Left lung (tissue), 10 donors: Measurements from ENCODE around the gene KCMF1. TPM values are rescaled to one million over a fixed set of nuclear protein-coding genes. Genes with fewer than 3 reads are reported as not detected.
A peak's percentile ranks its signal among the peaks of the same experiment; 100 is the strongest.

Experiments used
- ATAC-seq: fragments of 200-7000 bp; cut with Tn5 transposase; one replicate; pipeline ENCODE4 v1.9.1; 2020; ENCODE audit warnings: moderate library complexity
- DNase-seq, 4 donors: peaks; one replicate each; pipeline ENCODE4 v3.0.0-alpha.2; 2013 to 2020
- H3K27ac ChIP-seq, 2 donors: fragments of 200-600 bp; sonication (generic) in 1 of 2; one replicate each; pipeline versions ENCODE4 v1.5.0 to v1.8.0; 2020 to 2021
- H3K27me3 ChIP-seq, 2 donors: fragments of 200-600 bp; sonication (generic) in 1 of 2; one replicate each; pipeline versions ENCODE4 v1.5.0 to v1.8.0; 2020 to 2021
- H3K36me3 ChIP-seq, 2 donors: fragments of 200-600 bp; sonication (generic) in 1 of 2; one replicate each; pipeline versions ENCODE4 v1.5.0 to v1.8.0; 2020 to 2021
- H3K4me1 ChIP-seq, 2 donors: fragments of 200-600 bp; one replicate each; pipeline ENCODE4 v1.8.0; 2021
- H3K4me3 ChIP-seq, 2 donors: fragments of 200-600 bp; sonication (generic) in 1 of 2; one replicate each; pipeline versions ENCODE4 v1.5.0 to v1.8.0; 2020 to 2021; ENCODE audit warnings: mild to moderate bottlenecking in 1 of 2
- H3K9me3 ChIP-seq, 2 donors: fragments of 200-600 bp; sonication (generic) in 1 of 2; one replicate each; pipeline versions ENCODE4 v1.5.0 to v1.8.0; 2020 to 2021
- CTCF ChIP-seq, 2 donors: fragments of 200-600 bp; sonication (generic) in 1 of 2; IDR thresholded peaks; one replicate each; pipeline versions ENCODE4 v1.5.0 to v1.8.0; 2021; ENCODE audit warnings: antibody characterized with exemption in 2 of 2
- intact Hi-C, 2 donors: fragments of 100-400 bp; cut with DNase I; formaldehyde crosslinking; loops; one replicate each; pipeline versions ENCODE4 v1.11.2 to v1.14.2; 2022
- polyA plus RNA-seq, 6 donors: library from polyadenylated mRNA; unstranded; fragments of 120-200 nt; gene quantifications; one replicate each; pipeline ENCODE4 v1.2.1, GENCODE V29; 2013; ENCODE audit not compliant: insufficient read length in 6 of 6
- total RNA-seq, 2 donors: library from RNA; stranded (reverse); fragmentation: NEBNext Ultra II Directional; extraction: Animal tissue kit (Norgen Biotek cat#: 25700); gene quantifications; one replicate each; pipeline ENCODE4 v1.2.1, GENCODE V29; 2021
- donor health status: DM: no; HTN: yes; CAD: no.
- donor health status: DM: no; HTN: no; CAD: no.

The KCMF1 gene
- total and polyA plus RNA-seq, 8 donors, result 40.1 to 87.1 (median 50.0) TPM

GRCh38 chr2:85012431-85012830 is 41.5 kb downstream of the KCMF1 start:
- intact Hi-C loops, result no loop called here
- H3K4me1 ChIP-seq, result peaks cover 19 to 78% of the 10 kb centered on the region in 2 donors

DNA sequence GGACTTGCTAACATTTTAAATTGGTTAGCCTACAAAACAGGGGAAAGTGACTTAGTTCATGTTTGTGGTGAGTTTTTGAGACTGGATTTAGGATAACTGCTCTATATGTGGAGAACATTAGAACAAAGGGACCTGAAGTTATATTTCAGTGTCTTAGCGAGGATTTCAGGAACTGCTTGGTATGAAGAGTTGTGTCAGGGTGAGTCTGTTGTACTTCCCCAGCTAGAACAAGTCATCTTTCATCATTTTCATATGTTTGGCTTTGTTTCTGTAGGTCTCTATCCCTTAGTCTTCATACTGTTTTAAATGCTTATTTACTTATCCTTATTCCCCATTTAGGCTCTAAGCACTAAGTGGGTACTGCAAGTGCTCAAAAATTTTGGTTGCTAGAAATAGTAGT is 41.9 kb downstream of the KCMF1 start:
- Histone ChIP-seq H3K27ac (peak overlapping the region in 1 of 2 donors; percentile 41), H3K4me1 (peaks cover 19 to 82% of the 10 kb centered on the region in 2 donors), H3K27me3 (no peaks in the 10 kb centered on the region), H3K36me3 (peaks cover 0 to under 1% of the 10 kb centered on the region in 2 donors), H3K4me3 (no peak overlapping the region), H3K9me3 (no peaks in the 10 kb centered on the region)
- DNase-seq, result no peak
- intact Hi-C loops, result no loop called here
- no peak for ATAC-seq
- no peak for TF ChIP-seq CTCF (IDR thresholded peaks at IDR 0.05)

More at GRCh38 chr2:85012431-85012830, 41.5 kb downstream of the KCMF1 start:
- TF ChIP-seq CTCF (IDR thresholded peaks at IDR 0.05), result no peak
- H3K9me3 ChIP-seq, result no peaks in the 10 kb centered on the region
- H3K4me3 ChIP-seq, result no peak overlapping the region
- no peak for ATAC-seq
- H3K36me3 ChIP-seq, result peaks cover 0 to 5% of the 10 kb centered on the region in 2 donors
- H3K27me3 ChIP-seq, result no peaks in the 10 kb centered on the region
- H3K27ac ChIP-seq, result peak overlapping the region in 1 of 2 donors; percentile 41
- DNase-seq, result no peak

- peaks cover 13 to 65% of the 10 kb centered on the region in 2 donors for H3K4me1 ChIP-seq
- H3K4me3 ChIP-seq, result no peak overlapping the region
- intact Hi-C loops, result no loop called here
- no peaks in the 10 kb centered on the region for H3K9me3 ChIP-seq
- ATAC-seq (no peak), DNase-seq (no peak)
- no peaks in the 10 kb centered on the region for H3K36me3 ChIP-seq
- no peaks in the 10 kb centered on the region for H3K27me3 ChIP-seq
- no peak for TF ChIP-seq CTCF (IDR thresholded peaks at IDR 0.05)
- peak overlapping the region in 1 of 2 donors; percentile 64 for H3K27ac ChIP-seq
These were observed 44.8 kb downstream of the KCMF1 start for GRCh38 chr2:85015653-85016360.

DNA sequence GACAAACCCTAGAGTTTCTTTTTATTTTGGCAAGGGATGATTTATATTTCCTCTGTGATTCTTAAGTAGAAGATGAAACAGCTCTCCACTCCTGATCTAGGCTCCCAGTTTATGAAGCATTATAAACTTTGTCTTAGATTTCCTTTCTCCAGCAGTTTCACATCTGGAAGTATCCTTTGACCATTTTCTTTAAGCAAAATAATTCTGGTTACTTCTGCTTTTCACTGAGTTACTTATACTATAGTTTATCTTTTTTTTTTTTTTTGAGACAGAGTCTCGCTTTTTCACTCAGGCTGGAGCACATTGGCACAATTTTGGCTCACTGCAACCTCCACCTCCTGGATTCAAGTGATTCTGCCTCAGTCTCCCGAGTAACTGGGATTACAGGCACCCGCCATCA is 45.5 kb downstream of the KCMF1 start:
- H3K27me3 ChIP-seq, result no peaks in the 10 kb centered on the region
- intact Hi-C loops, result no loop called here
- DNase-seq, result no peak
- peak overlapping the region in 1 of 2 donors; percentile 64 for H3K27ac ChIP-seq
- no peak for TF ChIP-seq CTCF (IDR thresholded peaks at IDR 0.05)
- no peak for ATAC-seq
- H3K4me1 ChIP-seq, result peaks cover 13 to 63% of the 10 kb centered on the region in 2 donors
- no peaks in the 10 kb centered on the region for H3K9me3 ChIP-seq
- H3K4me3 ChIP-seq, result no peak overlapping the region
- no peaks in the 10 kb centered on the region for H3K36me3 ChIP-seq

- DNase-seq (no peak), ATAC-seq (no peak)
- peak in 1 of 2 donors; percentile 18 for TF ChIP-seq CTCF (IDR thresholded peaks at IDR 0.05)
- intact Hi-C loops, result no loop called here
- Histone ChIP-seq H3K36me3 (peaks cover 0 to 3% of the 10 kb centered on the region in 2 donors), H3K9me3 (no peaks in the 10 kb centered on the region), H3K27ac (no peak overlapping the region), H3K27me3 (no peaks in the 10 kb centered on the region), H3K4me3 (no peak overlapping the region), H3K4me1 (peaks cover 11 to 52% of the 10 kb centered on the region in 2 donors)
These were observed 46.6 kb downstream of the KCMF1 start for GRCh38 chr2:85017411-85018048.
